ENCODE measurements around the gene CADM3. TPM values are rescaled to one million over a fixed set of nuclear protein-coding genes. Genes with fewer than 3 reads are reported as not detected.
A peak's percentile ranks its signal among the peaks of the same experiment; 100 is the strongest.

The CADM3 gene
- total and polyA plus RNA-seq, 2 donors (not counting 3 experiments of a cell fraction or from before 2014, with no cell fraction given) = 2.7 to 6.0 TPM

DNA sequence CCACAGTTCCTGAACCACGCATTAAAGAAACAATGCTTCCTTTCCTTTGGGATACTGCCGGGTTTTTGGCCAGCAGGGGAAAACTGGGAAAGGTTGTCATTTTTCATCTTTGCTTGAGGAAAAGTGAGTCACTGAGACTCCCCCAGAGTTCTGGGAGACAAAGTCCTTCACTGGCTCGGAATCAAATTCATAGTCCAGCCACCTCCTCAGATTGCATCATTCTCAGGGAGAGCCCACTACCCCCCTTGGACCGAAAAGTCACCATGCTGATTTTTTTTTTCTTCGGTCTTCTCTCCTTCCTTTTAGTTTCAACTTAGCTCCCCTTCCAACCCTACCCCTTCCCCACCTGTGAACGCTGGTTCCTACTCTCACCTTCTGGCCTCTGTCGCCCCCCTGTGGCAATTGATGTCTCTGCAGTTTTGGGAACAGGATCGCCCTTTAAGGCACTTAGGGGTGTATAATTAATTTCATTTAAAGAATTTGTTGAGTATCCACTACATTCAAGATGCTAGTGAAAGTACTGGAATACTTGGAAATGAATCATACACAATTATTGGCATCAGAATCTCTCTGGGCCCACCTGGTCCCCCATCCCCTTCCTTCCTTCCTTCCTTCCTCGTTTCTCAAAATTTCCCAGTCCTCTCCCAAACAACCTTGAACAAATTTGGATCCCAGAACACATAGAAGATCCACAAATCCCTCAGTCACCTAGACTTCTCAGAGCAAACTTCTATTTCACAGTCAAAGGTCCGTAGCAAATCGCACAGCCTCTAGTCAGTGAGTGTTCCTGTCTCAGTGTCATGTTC, 40.1 kb downstream of the CADM3 start:
- H3K4me2 ChIP-seq (ENCODE audit: insufficient read depth, low read length) = peak overlapping the region; percentile 64
- DNase-seq (ENCODE audit: low read depth, low spot score) = peak; percentile 69
- FAIRE-seq = peak; percentile 80
- dilution Hi-C loops (cut with MboI; ENCODE audit: extremely low pct_ligation_motif_present, low sequenced_read_pairs) (no loop called here), intact Hi-C loops (cut with micrococcal nuclease) (loop anchor here (1.0 to 5.0 kb wide), 7 partner anchors 13 to 679 kb away; no protein-coding TSS in a partner anchor)
- no peak overlapping the region for H3K9ac ChIP-seq (replicated peaks; ENCODE audit: extremely low read depth, insufficient read depth, low read length)
- H3K27me3 ChIP-seq (ENCODE audit: control insufficient read depth in 2 of 2, insufficient read depth in 2 of 2, low read length in 2 of 2) = peaks cover 0 to 2% of the 10 kb centered on the region in 2 experiments
- ChIA-PET POLR2A (no interaction called here), CTCF (interaction anchor here (0.6 to 6.4 kb wide), 24 partner anchors 9 to 679 kb away, joined by 3 to 61 read pairs (median 4); partner anchors contain the start of gene DUSP23)
- no peaks in the 10 kb centered on the region for H3K79me2 ChIP-seq (ENCODE audit: control insufficient read depth, insufficient read depth, low read length)
- TF ChIP-seq, protein P1, sequence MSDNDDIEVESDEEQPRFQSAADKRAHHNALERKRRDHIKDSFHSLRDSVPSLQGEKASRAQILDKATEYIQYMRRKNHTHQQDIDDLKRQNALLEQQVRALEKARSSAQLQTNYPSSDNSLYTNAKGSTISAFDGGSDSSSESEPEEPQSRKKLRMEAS (IDR thresholded peaks at IDR 0.05; ENCODE audit: insufficient read depth, insufficient read length) = no peak
- no peak for TF ChIP-seq EZH2 (IDR thresholded peaks at IDR 0.05; ENCODE audit: borderline replicate concordance, low read depth, low read length, severe bottlenecking)
- peak; percentile 34 for TF ChIP-seq FOS (IDR thresholded peaks at IDR 0.05; ENCODE audit: borderline replicate concordance, insufficient read depth, low read length)
- TF ChIP-seq POLR2A (IDR thresholded peaks at IDR 0.05; ENCODE audit: low read depth, low read length) = no peak
- no peak for TF ChIP-seq GATA2 (IDR thresholded peaks at IDR 0.05; ENCODE audit: insufficient read depth, insufficient read length, low read depth, low read length)
- TF ChIP-seq JUN (IDR thresholded peaks at IDR 0.05; ENCODE audit: borderline replicate concordance, insufficient read depth, insufficient read length, low read depth) = no peak
- TF ChIP-seq MYC (IDR thresholded peaks at IDR 0.05; ENCODE audit: low read depth, low read length) = no peak
- TF ChIP-seq POLR2AphosphoS5 (IDR thresholded peaks at IDR 0.05; ENCODE audit: insufficient read depth, low read depth, low read length) = no peak
- TF ChIP-seq, protein P2, sequence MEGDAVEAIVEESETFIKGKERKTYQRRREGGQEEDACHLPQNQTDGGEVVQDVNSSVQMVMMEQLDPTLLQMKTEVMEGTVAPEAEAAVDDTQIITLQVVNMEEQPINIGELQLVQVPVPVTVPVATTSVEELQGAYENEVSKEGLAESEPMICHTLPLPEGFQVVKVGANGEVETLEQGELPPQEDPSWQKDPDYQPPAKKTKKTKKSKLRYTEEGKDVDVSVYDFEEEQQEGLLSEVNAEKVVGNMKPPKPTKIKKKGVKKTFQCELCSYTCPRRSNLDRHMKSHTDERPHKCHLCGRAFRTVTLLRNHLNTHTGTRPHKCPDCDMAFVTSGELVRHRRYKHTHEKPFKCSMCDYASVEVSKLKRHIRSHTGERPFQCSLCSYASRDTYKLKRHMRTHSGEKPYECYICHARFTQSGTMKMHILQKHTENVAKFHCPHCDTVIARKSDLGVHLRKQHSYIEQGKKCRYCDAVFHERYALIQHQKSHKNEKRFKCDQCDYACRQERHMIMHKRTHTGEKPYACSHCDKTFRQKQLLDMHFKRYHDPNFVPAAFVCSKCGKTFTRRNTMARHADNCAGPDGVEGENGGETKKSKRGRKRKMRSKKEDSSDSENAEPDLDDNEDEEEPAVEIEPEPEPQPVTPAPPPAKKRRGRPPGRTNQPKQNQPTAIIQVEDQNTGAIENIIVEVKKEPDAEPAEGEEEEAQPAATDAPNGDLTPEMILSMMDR (IDR thresholded peaks at IDR 0.05; ENCODE audit: extremely low read depth in 1 of 2, insufficient read depth in 1 of 2, low read depth in 1 of 2, low read length in 2 of 2) = peak; percentile 72 to 73
- H3K36me3 ChIP-seq (ENCODE audit: control insufficient read depth in 2 of 2, extremely low read depth in 1 of 2, insufficient read depth in 2 of 2, low read length in 2 of 2) = no peaks in the 10 kb centered on the region
- H3K27ac ChIP-seq (ENCODE audit: insufficient read depth, low read depth, low read length) = no peak overlapping the region
- no peaks in the 10 kb centered on the region for H4K20me1 ChIP-seq (replicated peaks; ENCODE audit: control insufficient read depth, extremely low read depth, insufficient read depth, low read length)
- peak overlapping the region; percentile 46 for H2AFZ ChIP-seq (ENCODE audit: low read depth, low read length)
- no peaks in the 10 kb centered on the region for H3K9me1 ChIP-seq (replicated peaks; ENCODE audit: control insufficient read depth, extremely low read depth, insufficient read depth, low read length)
- H3K4me3 ChIP-seq (replicated peaks in 1 of 3; ENCODE audit: insufficient read depth in 1 of 3, low read depth in 1 of 3, low read length in 3 of 3) = no peak overlapping the region
- no TSS peak for BruUV-seq (replicated peaks)
- no peaks in the 10 kb centered on the region for H3K9me3 ChIP-seq (replicated peaks; ENCODE audit: control insufficient read depth, insufficient read depth, low read length)
- peaks cover 12% of the 10 kb centered on the region for H3K4me1 ChIP-seq (ENCODE audit: control insufficient read depth, extremely low read depth, insufficient read depth, low read length)
